Superior temporal gyrus (tissue), 1 donor: Measurements from ENCODE around the gene CREM.
"Not testable (repeated sequence)": the region's sequence is repeated elsewhere in the genome, so short reads cannot be mapped to it uniquely, and the experiment has no call there.

ENCODE experiments used
- DNase-seq: peaks from one replicate; pipeline ENCODE4 v3.0.0-alpha.2; 2016; ENCODE audit errors: extremely low spot score

The CREM gene

GRCh38 chr10:35194471-35194870 lies 67.8 kb downstream of the CREM start:
- no peak for DNase-seq

GRCh38 chr10:35194906-35195305 lies 68.3 kb downstream of the CREM start:
- no peak for DNase-seq

GRCh38 chr10:35195361-35196306 lies 69.0 kb downstream of the CREM start:
- DNase-seq: peak; percentile 87

GRCh38 chr10:35200487-35200886 lies 73.8 kb downstream of the CREM start:
- DNase-seq: no peak

- DNase-seq: no peak
These were observed 74.6 kb downstream of the CREM start for GRCh38 chr10:35201234-35201633.

- DNase-seq: no peak
These were observed 75.4 kb downstream of the CREM start for GRCh38 chr10:35202050-35202449.

- no peak for DNase-seq
These were observed 77.1 kb downstream of the CREM start for GRCh38 chr10:35203745-35204144.

GRCh38 chr10:35204650-35205319 lies 78.1 kb downstream of the CREM start:
- DNase-seq: peak; percentile 52

- DNase-seq: no peak
These were observed 79.6 kb downstream of the CREM start for GRCh38 chr10:35206274-35206673.

- peak; percentile 44 for DNase-seq
These were observed 81.9 kb downstream of the CREM start for GRCh38 chr10:35208536-35208935.

GRCh38 chr10:35208949-35209613 lies 82.4 kb downstream of the CREM start:
- DNase-seq: peak; percentile 33

GRCh38 chr10:35210961-35211360 lies 84.3 kb downstream of the CREM start:
- no peak for DNase-seq

DNA sequence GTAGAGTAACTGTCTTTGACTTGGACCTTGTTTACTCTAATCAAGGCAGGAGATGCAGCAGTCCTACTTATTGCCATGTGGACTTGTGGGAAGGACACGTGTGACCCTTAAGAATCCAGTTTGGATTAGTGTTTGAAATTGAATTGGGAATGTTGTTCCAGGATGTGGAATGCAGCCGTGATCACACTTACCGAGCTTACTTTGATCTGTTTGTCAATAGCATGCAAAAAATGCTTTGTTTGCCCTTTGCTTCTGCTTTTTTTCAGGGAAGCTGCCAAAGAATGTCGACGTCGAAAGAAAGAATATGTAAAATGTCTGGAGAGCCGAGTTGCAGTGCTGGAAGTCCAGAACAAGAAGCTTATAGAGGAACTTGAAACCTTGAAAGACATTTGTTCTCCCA lies 84.7 kb downstream of the CREM start:
- no peak for DNase-seq

DNA sequence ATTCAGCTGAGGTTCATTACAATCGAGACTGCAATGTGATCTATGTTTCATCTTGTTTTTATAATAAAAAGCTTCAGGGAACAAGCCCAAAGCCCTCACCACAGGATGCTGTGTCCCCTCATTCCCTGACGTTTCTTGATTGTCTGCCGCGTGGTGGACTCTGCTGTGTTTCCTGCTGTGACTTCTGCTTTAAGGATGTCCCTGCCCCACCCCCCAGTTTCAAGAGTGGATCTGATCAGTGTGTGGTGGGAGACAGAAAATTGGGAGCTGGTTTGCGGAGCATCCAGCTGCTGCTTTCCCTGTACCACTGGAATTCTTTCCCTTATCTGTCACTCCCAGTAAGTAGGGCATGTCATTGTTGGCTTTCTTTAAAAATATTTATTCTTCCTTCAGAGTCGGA lies 86.2 kb downstream of the CREM start:
- DNase-seq: no peak

DNA sequence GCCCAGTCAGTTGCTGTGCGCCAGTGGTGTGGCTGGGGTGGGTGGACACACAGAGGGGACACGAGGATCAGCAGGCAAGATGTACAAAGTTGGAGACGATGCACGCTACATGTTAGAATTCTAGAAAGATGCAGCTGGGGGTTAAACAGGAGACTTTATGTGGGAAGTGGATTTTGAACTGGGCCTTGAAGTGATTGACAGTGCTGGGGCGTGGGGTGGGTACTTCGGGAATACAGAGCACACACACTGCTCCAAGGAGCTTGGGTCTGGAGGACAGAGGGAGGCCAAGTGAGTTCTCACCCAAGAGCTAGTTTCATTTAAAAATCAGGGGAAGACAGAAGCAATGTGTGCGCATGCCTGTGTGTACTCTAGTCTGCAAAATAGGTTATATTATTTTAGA lies 87.1 kb downstream of the CREM start:
- no peak for DNase-seq

DNA sequence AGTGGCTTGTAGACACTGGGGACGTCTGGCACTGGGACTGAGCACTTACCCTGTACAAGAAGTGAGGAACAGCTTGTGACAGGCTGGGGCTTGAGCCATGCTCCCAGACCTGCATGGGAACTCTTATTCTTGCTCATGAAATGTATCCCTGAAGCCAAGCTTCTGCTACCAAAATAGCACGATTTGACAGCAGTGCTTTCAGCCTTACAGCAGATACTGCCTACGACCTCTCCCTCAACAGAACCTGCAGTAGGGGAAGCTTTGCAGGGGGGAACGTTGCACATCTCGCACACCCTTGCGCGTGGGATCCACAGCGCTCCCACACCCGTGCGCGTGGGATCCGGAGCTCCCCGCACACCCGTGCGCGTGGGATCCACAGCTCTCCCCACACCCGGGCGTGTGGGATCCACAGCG lies 88.0 kb downstream of the CREM start:
- DNase-seq: peak; percentile 54

GRCh38 chr10:35215107-35215506 lies 88.5 kb downstream of the CREM start:
- no peak for DNase-seq

GRCh38 chr10:35216303-35216905 lies 89.8 kb downstream of the CREM start:
- no peak for DNase-seq

GRCh38 chr10:35216956-35217355 lies 90.3 kb downstream of the CREM start:
- DNase-seq: not testable (repeated sequence)

DNA sequence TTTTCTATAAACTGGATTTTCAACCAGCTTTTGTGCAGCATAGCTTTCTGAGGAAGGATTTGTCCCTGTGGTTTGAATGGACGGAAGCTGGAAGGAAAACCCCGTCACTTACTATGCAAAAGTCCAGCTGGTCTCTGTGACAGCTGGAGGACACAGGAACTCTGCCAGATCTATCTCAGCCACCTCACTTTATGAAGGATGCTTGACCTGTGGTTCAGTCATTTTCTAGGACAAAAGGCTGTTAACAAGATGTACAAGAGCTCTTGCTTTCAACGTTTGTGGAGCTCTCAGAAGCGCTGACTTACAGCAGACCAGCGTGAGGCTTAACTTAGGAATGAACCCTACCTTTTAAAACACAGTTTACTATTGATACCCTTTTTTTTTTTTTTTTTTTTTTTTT lies 90.8 kb downstream of the CREM start:
- DNase-seq: peak; percentile 52

GRCh38 chr10:35218339-35218955 lies 91.8 kb downstream of the CREM start:
- peak; percentile 96 for DNase-seq

DNA sequence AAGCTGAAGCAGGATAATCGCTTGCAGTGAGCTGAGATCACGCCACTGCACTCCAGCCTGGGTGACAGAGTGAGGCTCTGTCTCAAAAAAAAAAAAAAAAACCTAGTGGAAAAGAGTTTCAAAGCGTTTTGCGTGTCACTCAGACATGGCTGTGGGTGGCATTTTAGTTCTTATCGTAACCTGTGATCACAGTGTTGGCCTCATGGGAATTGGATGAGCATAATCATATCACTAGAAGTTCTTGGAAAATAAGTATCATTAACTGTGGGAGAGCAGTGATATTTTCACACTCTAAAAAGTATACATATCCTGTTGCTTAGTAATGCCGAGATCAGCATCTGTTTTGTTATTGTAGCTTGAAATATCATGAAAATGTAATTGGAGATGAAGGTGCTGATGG lies 92.6 kb downstream of the CREM start:
- DNase-seq: no peak
